T-helper 2 cell (primary cell): Measurements from ENCODE around the gene CEP63.
"Not testable (repeated sequence)": the region's sequence is repeated elsewhere in the genome, so short reads cannot be mapped to it uniquely, and the experiment has no call there.

Experiments used
- DNase-seq, 5 experiments: peaks; one replicate each; pipeline versions ENCODE4 v3.0.0 to v3.0.0-alpha.2; 2012 to 2022

Gene CEP63

DNA sequence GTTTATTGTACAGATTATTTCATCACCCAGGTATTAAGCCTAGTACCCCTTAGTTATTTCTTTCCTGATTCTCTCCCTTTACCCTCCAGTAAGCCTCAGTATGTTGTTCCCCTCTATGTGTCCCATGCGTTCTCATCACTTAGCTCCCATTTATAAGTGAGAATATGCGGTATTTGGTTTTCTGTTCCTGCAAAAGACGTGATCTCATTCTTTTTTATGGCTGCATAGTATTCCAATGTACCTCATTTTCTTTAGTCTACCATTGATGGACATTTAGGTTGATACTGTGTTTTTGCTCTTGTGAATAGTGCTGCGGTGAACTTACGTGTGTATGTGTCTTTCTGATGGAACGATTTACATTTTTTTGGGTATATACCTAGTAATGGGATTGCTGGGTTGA, 36.7 kb downstream of the CEP63 start:
- DNase-seq: no peak

DNA sequence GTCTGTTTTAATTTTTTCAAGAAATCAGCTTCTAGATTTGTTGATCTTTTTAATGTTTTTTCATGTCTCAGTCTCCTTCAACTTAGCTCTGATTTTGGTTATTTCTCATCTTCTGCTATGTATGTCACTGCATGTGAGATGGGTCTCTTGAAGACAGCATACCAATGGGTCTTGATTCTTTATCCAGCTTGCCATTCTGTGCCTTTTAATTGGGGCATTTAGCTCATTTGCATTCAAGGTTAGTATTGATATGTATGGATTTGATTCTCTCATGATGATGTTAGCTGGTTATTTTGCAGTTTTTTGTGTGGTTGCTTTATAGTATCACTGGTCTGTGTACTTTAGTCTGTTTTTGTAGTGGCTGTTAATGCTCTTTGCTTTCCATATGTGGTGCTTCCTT, 39.4 kb downstream of the CEP63 start:
- no peak for DNase-seq

DNA sequence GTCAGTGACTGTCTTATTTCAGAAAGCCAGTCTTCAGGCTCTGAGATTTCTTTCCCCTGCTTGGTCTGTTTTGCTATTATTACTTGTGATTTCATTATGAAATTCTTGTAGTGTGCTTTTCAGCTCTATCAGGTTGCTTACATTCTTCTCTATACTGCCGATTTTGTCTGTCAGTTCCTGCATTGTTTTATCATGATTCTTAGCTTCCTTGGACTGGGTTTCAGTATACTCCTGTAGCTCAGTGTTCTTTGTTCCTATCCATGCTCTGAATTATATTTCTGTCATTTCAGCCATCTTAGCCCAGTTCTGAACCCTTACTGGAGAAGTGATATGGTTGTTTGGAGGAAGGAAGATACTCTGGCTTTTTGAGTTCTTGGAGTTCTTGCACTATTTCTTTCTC, 40.5 kb downstream of the CEP63 start:
- no peak for DNase-seq

DNA sequence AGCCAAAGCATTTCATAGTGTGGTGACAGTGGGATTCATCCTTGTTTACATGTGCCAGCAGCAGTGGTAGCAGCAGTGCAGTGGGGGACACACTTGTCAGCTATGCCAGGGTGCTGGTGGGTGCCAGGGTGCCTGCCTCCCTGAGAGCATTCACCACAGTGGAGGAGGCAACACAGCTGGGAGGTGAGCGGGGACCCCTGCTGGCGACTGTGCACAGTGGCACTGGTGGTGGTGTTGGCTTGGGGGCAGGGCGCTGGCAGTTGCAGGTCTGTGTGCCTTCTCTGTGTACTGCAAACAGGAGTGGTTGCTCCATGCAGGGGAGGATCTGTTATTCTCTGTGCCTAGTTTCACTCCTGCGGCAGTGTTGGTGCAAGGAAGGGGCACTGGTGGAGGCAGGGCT, 41.2 kb downstream of the CEP63 start:
- DNase-seq: peak in 1 of 5 experiments; percentile 13

DNA sequence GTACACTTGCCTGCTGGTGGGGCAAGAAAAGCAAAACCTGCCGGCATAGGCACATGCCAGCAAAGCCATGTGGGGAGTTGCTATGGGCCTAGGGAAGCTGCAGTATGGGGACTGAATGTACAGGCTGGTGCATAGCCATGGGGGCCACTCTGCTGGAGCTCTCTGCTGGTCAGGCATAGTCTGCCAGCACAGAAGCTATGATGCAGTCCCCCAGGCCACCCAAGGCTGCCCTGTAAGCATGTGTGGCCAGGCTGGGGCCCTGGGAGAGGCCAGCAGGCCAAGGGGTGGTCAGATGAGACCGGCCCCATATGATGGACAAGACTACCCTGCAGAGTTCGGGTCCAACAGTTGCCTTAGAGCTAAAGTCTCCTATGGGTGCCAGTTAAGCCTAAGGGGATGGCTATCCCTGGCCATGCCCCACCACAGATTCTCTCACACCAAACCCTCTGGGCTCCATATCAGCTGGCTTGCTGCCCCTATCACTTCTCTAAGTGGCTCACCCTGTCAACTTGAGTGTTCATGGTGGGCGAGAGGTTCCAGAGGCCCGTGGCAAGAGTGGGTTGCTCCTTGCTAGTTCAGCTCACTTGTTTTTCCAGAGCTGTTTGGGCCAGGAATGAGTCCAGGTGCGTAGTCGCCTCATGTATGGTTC, 41.8 kb downstream of the CEP63 start:
- DNase-seq: no peak

DNA sequence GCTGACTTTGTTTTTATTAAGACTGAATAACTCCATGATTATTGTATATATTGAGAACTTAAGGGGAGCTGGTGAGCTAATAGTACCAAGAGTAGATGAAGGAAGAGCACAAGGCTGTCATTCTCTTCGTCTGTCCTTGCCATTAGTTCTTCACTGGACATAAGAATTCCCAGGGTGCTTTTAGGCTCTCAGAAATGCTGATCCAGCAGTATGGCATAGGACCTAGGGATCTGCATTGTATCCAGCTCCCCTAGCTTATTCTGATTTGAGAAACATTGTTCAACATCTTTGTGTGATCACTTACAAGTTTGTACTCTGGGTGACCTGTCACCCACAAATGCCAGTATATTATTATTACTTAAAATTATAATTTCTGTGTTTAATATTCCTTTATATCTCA, 47.6 kb downstream of the CEP63 start:
- DNase-seq: no peak

DNA sequence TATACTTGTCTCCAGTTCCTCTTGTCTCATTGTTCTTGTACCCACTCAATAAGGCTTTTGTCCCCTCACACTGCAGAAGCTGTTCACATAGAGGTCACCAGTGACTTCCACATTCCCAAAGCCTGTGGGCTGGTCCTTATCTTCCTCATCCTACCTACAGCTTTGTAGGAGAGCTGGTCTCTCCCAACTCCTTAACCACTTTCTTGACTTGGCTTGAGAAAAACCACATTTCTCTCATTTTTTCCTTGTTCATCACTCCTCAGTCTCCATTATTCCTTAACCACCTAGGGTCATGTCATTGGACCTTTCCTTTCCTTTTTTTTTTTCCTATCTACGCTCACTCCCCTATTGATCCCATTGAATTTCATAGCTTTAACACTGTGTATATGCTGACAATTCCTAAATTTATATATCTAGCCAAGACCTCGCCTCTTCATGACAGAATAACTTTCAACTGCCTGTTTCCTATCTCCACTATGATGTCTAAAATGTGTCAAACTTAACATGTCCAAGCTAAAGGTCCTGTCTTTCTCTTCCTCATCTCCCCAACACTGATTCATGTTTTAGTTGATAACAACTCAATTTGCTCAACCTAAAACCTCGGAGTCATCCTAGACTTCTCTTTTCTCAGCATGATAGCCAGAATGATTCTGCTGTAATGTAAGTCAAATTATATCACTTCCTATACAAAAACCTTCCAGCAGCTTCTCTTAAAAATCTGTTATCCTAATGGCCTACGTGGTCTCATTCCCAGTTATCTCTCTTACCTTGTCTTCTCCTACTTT, 49.5 kb downstream of the CEP63 start:
- DNase-seq: no peak

DNA sequence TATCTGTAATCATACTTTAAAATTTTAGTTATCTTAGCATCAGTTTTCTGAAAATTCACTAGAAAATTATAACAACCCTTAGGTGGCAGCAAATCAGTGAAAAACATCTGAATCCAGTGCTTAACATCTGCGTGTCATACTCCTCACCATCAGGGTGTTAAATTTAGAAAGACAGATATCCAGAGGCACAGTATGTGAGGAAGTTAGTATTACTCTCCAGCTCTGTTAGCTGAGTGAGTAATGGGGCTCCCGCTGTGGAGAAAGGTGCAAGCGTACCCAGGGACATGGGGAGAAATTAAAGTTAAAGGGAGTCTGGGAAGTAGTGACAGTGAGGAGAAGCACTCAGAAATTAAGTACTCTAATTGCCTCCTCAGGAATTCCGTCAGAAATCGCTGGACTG, 50.9 kb downstream of the CEP63 start:
- no peak for DNase-seq

DNA sequence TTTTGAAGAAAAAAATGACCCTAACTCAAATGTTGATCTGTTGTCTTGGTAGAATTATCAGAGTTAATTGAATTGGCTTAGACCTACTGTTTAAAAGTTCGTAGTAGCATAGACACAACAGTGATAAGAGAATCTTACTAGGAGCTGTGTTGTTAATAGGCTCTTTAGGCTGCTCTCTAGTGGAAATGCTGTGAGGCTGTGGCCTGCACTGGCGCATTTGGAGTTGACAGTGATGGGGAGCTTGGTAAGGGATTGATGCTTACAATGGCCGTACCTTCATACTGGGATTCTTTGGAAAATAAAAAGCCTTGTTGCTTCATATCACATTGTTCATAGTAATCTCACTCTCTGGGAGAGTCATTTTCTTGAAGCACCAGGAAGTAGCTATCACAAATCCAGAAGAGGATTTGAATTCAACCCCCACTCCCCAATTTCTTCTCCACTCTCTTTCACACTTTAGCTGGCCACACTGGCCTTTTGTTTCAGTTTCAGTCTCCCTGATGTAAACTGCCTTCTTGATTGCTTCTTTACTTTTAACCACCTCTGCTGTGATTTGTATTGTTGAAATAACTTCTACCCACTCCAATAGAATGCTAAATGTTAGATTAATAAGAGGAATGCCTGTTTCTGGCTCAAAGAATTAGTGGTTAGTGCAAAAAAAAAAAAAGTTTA, 56.6 kb downstream of the CEP63 start:
- DNase-seq: no peak

DNA sequence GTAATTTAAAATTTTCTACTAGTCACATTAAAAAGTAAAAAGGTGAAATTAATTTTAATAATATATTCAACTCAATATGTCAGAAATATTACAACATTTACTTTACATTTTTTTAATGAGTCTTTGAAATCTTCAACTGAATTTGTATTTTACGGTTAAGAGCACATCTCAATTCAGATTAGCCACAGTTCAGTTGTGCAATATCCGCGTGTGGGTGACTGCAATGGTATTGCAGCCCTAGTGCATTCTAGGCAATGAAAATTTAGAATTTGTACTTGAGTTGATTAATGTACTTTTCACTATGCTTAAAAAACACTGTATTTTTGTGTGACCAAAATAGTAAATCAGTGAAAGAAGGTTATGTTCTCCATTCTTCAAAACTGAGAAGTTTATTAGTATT, 57.3 kb downstream of the CEP63 start:
- no peak for DNase-seq

DNA sequence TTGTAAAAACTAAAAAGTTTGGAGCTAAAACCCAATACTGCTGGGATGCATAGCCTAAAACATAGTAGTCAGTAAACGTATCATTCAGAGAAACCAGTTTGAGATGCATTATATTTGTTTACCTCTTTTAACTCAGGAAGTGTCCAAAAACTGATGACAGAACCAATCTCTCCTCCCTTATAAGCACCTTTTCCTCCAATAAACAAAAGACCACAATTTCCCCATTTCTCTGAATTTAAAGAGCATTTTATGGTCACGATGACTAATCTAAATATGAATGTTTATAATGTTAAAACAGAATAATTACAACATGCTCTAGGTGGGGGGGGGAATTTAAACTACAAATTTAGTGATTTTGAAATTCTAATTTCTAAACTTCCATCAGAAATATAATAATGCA, 58.5 kb downstream of the CEP63 start:
- peak in 1 of 5 experiments; percentile 4 for DNase-seq

DNA sequence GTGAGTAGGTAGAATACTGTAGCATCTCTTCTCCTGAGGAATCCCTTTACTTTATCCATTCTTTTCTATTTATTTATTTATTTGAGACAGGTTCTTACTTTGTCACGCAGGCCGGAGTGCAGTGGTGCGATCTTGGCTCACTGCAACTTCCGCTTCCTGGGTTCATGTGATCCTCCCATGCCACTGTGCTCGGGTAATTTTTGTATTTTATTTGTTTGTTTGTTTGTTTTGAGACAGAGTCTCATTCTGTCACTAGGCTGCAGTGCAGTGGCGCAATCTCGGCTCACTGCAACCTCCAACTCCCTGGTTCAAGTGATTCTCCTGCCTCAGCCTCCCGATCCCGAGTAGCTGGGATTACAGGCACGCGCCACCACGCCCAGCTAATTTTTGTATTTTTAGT, 58.9 kb downstream of the CEP63 start:
- not testable (repeated sequence) for DNase-seq

DNA sequence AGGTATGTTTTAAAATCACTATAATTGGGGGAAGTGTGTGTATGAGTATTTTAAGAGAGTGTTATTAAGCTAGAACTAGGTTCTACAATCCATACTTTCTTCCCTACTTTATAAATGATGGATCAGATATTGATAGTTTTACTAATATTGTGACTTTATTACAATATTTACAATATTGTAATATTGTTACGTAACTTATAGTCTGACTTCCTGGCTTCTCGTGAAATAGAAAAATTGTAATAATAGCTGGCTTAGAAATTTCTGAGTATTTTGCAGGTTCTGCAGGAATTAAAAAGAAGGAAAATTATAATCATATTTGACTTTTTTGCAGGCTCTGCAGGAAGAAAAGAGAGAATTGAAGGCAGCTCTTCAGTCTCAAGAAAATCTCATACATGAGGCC, 60.0 kb downstream of the CEP63 start:
- DNase-seq: no peak

DNA sequence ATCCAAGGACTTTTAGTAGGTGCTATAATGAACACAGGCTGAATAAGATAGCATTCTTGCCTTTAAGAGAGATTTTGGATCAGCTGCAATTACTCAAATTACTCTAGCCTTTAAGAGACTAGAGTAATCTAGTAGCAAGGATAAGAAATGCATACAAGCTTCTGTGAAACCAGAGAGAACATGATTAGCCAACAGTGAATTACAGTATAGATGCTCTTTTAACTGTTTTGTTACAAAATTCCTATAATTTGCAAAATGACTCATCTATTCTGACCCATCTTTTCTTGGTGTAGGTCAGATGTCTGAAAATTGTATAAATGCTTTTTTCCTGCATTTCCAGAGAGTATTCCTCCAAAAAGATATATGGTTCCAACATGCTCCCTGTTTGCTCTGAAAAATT, 66.9 kb downstream of the CEP63 start:
- DNase-seq: no peak

DNA sequence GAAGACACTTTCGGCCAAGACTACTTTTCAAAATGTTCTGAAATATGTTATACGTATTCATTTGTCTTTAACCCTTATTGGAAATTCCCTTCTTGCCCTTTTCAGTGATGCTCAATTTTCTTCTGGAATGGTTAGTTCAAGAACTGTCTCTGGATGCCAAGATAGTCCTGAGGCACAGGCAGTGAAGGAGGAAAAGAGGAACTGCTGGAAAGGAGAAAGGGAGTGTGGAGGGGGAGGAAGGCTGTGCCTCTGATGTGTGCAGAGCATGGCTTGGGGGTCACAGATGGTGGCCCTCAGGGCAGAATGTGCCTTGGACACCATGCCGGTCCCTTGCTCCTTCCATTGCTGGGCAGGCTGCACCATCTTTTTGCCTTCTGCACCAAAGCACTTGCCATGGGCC, 73.7 kb downstream of the CEP63 start:
- no peak for DNase-seq

DNA sequence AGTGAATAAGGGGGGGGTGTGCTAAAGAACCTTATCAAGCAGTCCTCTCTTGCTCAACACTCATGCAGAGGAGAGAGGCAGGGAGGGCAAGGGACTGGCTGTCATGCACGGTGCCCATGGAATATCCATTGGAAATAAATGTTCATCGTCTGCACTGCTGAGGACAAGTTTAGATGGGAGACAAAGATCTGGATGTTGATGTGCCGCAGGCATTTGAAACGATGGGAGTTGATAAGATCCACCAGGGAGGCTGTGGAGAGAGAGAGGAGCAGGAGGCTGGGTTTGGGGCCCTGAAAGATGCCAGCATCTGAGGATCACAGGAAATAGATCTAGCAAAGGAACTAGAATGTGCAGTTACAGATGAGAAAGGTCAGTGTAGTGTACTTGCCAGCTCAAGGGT, 76.2 kb downstream of the CEP63 start:
- DNase-seq: no peak

DNA sequence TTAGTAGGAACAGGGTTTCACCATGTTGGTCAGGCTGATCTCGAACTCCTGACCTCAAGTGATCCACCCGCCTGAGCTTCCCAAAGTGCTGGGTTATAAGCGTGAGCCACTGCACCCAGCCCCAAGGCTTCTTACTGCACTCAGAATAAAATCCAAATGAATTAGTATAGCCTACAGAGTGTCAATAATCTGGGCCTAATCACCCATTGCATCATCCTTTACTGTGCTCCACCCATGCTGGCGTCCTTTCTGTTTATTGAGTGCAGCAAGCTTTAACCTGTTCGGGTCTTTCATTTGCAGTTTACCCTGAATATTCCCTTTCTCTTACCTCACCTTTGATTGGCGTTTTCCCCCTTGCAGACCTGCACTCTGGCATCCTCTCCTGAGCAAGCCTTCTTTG, 77.7 kb downstream of the CEP63 start:
- no peak for DNase-seq

DNA sequence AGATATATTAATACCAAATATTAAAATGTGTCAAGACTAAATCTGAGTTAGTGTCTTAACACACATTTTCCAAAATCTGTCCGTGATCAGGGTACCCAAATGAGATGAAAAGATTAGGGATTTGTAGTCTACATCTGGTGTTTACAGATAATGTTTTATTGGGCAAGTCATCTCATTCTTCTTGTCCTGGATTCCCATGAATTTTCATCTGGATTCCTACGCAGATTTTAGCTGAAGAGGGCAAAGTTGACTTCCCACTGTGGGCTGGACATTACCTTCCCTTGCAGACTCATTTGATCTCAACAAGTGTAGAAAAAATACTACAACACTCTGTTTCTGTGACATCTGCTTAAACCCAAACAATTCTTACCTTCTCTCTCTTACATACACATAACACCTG, 79.1 kb downstream of the CEP63 start:
- DNase-seq: no peak

DNA sequence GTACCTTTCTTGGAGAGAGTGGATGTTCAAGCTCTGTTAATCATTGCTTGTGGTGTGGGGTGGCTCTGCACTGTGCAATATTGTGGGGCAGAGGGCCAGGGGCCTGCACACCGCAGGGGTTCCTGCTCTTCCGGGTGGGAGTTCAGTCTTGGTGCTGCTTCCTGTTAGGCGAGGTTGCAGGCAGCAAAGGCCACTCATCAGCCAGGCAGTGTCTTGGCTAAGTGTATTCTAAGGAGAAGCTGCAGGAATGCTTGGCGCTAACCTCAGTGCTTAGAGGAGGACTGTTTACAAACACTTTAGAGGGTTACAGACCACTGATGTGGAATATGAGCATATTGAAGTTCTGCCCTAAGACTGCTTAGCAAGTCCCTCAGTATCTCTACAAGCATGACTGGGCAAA, 81.7 kb downstream of the CEP63 start:
- DNase-seq: no peak

DNA sequence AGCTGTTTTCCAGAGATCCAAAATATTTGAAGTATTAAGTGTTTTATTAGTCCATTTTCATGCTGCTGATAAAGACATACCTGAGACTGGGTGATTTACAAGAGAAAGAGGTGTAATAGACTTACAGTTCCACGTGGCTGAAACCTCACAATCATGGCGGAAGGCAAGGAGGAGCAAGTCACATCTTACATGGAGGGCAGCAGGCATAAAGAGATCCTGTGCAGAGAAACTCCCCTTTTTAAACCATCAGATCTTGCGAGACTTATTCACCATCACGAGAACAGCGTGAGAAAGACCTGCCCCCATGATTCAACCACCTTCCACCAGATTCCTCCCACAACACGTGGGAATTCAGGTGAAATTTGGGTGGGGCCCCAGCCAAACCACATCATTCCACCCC, 82.9 kb downstream of the CEP63 start:
- DNase-seq: no peak

DNA sequence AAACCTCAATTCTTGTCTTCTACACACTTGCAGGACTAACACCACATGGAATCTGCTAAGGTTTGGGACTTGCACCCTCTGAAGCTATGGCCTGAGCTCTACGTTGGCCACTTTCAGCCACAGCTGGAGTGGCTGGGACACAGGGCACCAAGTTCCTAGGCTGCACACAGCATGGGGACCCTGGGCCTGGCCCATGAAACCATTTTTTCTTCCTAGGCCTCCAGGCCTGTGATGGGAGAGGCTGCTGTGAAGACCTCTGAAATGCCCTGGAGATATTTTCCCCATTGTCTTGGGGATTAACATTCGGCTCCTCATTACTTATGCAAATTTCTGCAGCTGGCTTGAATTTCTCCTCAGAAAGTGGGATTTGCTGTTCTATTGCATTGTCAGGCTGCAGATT, 84.0 kb downstream of the CEP63 start:
- DNase-seq: not testable (repeated sequence)

DNA sequence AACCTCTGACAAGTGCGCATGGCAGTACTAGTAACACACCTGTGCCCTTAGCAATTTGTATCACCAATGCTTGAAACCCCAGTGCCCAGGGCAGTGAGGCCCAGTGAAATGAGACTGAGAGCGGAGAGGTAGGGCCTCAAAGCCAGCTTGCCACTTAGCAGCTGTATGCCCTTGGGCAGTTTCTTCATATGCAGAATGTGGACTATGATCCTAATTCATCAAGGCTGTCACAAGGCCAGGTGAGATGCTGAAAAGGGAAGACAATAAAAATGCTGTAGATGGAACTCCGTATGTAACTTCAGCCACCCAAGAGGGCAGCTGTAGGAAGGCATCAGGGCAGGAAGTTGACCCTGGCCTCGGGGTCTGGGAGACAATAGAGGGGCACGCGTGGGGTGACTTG, 90.6 kb downstream of the CEP63 start:
- no peak for DNase-seq

DNA sequence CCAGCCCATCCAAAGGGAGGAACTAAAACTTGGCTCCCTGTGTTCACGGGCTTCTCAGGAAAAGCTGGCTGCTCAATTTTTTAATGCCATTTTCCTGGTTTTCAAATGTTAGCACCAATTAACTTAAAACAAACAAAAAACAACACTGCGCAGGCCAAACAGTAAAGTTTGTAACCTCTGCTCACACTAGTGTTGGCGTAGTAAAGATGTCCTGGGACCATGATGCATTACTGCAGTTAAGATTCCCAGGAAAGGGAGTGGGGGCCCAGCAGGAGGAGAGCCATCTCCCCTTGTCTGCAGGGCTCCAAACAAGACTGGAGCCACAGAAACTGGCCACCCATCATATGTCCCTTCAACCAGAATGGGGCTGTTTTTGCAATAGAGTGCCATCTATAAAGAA, 91.0 kb downstream of the CEP63 start:
- DNase-seq: no peak

DNA sequence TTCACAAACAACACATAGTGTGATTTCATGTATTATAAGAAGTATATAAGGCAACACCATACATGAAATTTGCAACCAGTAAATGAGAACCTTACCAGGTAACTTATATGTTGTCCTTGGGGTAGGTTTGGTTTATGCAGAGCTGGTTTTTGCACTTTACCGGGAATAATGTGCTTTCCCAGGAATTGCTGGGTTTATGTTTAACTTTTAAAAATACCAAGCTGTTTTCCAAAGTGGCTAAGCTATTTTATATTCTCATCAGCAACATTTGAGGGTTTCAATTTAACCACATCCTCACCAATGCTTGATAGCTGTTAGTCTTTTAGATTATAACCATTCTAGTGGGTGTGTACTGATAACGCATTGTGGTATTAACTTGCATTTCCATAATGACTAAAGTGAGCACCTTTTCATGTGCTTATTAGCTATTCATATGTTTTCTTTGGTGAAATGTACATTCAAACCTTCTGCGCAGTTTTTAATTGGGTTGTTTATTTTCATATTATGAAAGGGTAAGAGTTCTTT, 93.3 kb downstream of the CEP63 start:
- peak in 1 of 5 experiments; percentile 69 for DNase-seq
